K562 (cell line): ENCODE measurements around the gene GALNT12. TPM values are rescaled to one million over a fixed set of nuclear protein-coding genes. Genes with fewer than 3 reads are reported as not detected.

Experiments
- ARID2 ChIP-seq: fragments of 450-650 bp; IDR thresholded peaks from 2 replicates; pipeline ENCODE4 v1.6.1; 2017; ENCODE audit warnings: antibody characterized with exemption, mild to moderate bottlenecking
- BRD9 ChIP-seq: fragments of 450-650 bp; IDR thresholded peaks from 2 replicates; pipeline ENCODE4 v1.6.1; 2018; ENCODE audit warnings: low read depth; ENCODE audit not compliant: partially characterized antibody
- CREM ChIP-seq: IDR thresholded peaks from 2 replicates; pipeline ENCODE4 v1.6.1; 2014; ENCODE audit warnings: antibody characterized with exemption, low read depth
- DDX20 ChIP-seq: fragments of 450-650 bp; IDR thresholded peaks from 2 replicates; pipeline ENCODE4 v1.6.1; 2016; ENCODE audit warnings: missing genetic modification characterization, low read depth, mild to moderate bottlenecking, missing compliant biosample characterization, moderate library complexity
- E2F8 ChIP-seq: fragments of 450-650 bp; IDR thresholded peaks from 2 replicates; pipeline ENCODE4 v1.7.1; 2018; ENCODE audit warnings: mild to moderate bottlenecking, low read depth; ENCODE audit not compliant: partially characterized antibody
- FOXA1 ChIP-seq: fragments of 450-650 bp; IDR thresholded peaks from 2 replicates; pipeline ENCODE4 v1.6.1; 2016; ENCODE audit warnings: mild to moderate bottlenecking, borderline replicate concordance
- FOXJ3 ChIP-seq: sonication (generic); formaldehyde crosslinking; IDR thresholded peaks from 2 replicates; pipeline ENCODE4 v1.4.0; 2020; ENCODE audit warnings: mild to moderate bottlenecking, missing genetic modification reagents
- FOXK1 ChIP-seq: sonication (generic); formaldehyde crosslinking; IDR thresholded peaks from 2 replicates; pipeline ENCODE4 v1.8.0; 2022; ENCODE audit warnings: missing genetic modification reagents, mild to moderate bottlenecking, borderline replicate concordance
- FOXP4 ChIP-seq: sonication (generic); formaldehyde crosslinking; IDR thresholded peaks from 2 replicates; pipeline ENCODE4 v1.8.0; 2022; ENCODE audit warnings: mild to moderate bottlenecking, missing genetic modification reagents, borderline replicate concordance
- JUND ChIP-seq, 2 experiments: IDR thresholded peaks; 2 replicates in 1 of 2; 3 replicates in 1 of 2; pipeline ENCODE4 v1.6.1; 2011; ENCODE audit warnings: borderline replicate concordance in 2 of 2, low read depth in 2 of 2, low read length in 2 of 2, improper control_type of control experiment in 1 of 2, missing biosample characterization in 1 of 2, missing genetic modification characterization in 1 of 2, missing genetic modification reagents in 1 of 2
- MXI1 ChIP-seq: IDR thresholded peaks from 2 replicates; pipeline ENCODE4 v1.6.1; 2011; ENCODE audit warnings: low read depth, mild to moderate bottlenecking, improper control_type of control experiment, low read length
- SMAD4 ChIP-seq: fragments of 250-450 bp; sonication (Bioruptor Pico); conservative IDR thresholded peaks from 2 replicates; pipeline ENCODE4 v1.8.0; 2021; ENCODE audit warnings: inconsistent platforms, mild to moderate bottlenecking, moderate library complexity
- SMC3 ChIP-seq: conservative IDR thresholded peaks from 2 replicates; pipeline ENCODE4 v1.6.1; 2011; ENCODE audit warnings: low read depth, low read length, improper control_type of control experiment; ENCODE audit not compliant: insufficient read depth
- SNRNP70 ChIP-seq: fragments of 200-400 bp; formaldehyde crosslinking; optimal IDR thresholded peaks from 2 replicates; pipeline ENCODE3; 2017; ENCODE audit warnings: low read depth, low read length
- SREBF1 ChIP-seq: fragments of 150-350 bp; IDR thresholded peaks from 2 replicates; pipeline ENCODE4 v1.6.1; 2014; ENCODE audit warnings: antibody characterized with exemption, low read depth, low read length, borderline replicate concordance
- TCF3 ChIP-seq: sonication (generic); formaldehyde crosslinking; IDR thresholded peaks from 2 replicates; pipeline ENCODE4 v1.4.0; 2020; ENCODE audit warnings: mild to moderate bottlenecking, missing genetic modification reagents
- TEAD1 ChIP-seq, 2 experiments: fragments of 450-650 bp in 1 of 2; sonication (generic) in 1 of 2; formaldehyde crosslinking; IDR thresholded peaks; 2 replicates each; pipeline versions ENCODE4 v1.4.0 to v1.8.0; 2020 to 2022; ENCODE audit warnings: mild to moderate bottlenecking in 2 of 2, missing genetic modification reagents in 1 of 2
- TSC22D4 ChIP-seq: fragments of 450-650 bp; IDR thresholded peaks from 2 replicates; pipeline ENCODE4 v1.6.1; 2016; ENCODE audit warnings: missing genetic modification characterization, missing biosample characterization, control low read depth
- ZNF398 ChIP-seq: fragments of 250-450 bp; sonication (Bioruptor Pico); IDR thresholded peaks from 2 replicates; pipeline ENCODE4 v1.8.0; 2021; ENCODE audit warnings: moderate library complexity, mild to moderate bottlenecking, inconsistent platforms
- ZNF41 ChIP-seq: fragments of 250-450 bp; sonication (Bioruptor Pico); conservative IDR thresholded peaks from 2 replicates; pipeline ENCODE4 v1.4.0; 2020; ENCODE audit warnings: mild to moderate bottlenecking
- polyA plus RNA-seq, 8 experiments: library from polyadenylated mRNA; depleted of rRNA in 4 of 8; stranded (reverse) in 5 of 8; unstranded in 3 of 8; fragments of >200 nt; fragmentation: Nextera tagmentation in 2 of 8; fragmentation: Illumina TruSeq in 1 of 8; extraction: Ambion mirVana in 2 of 8; extraction: Trizol in 1 of 8; gene quantifications; 2 replicates each; pipeline versions ENCODE4 v1.2.1 to v1.2.3, GENCODE V29; 2011 to 2014; ENCODE audit warnings: inconsistent platforms in 1 of 8, missing spikeins in 1 of 8
- total RNA-seq, 7 experiments: library from RNA; depleted of rRNA in 6 of 7; stranded (reverse); fragments of >200 nt in 6 of 7; fragmentation: Illumina TruSeq in 2 of 7; extraction: Trizol in 2 of 7; gene quantifications; 2 replicates each; pipeline versions ENCODE4 v1.2.1 to v1.2.3, GENCODE V29; 2011 to 2021; ENCODE audit warnings: low replicate concordance in 1 of 7

The GALNT12 gene
- total and polyA plus RNA-seq, 9 of the 15 experiments (the other 6 are each of a cell fraction or from before 2014, with no cell fraction given), result 29.7 to 82.9 (median 44.2) TPM

GRCh38 chr9:98833090-98833956 lies 25.9 kb downstream of the GALNT12 start (continued):
- TF ChIP-seq ZNF398 (CRISPR knock-in tag) (no peak), TEAD1 (CRISPR knock-in tag; IDR thresholded peaks at IDR 0.05) (peak; percentile 20 to 60; a peak in 1 of 4 replicates), SMAD4 (peak; percentile 83), SNRNP70 (no peak), FOXA1 (no peak), BRD9 (peak; percentile 74), SMC3 (no peak), ARID2 (no peak), MXI1 (peak; percentile 41; the same call in 1 of the 2 replicates), SREBF1 (no peak), TSC22D4 (no peak), FOXK1 (CRISPR knock-in tag) (no peak), JUND (IDR thresholded peaks at IDR 0.05; ENCODE audit: borderline replicate concordance, low read depth, low read length) (peak; percentile 66), JUND (tag; IDR thresholded peaks at IDR 0.05; ENCODE audit: borderline replicate concordance, low read depth, low read length) (peak; percentile 77; the same call in 1 of the 3 replicates), FOXJ3 (CRISPR knock-in tag) (no peak), ZNF41 (CRISPR knock-in tag) (no peak), DDX20 (tag) (peak; percentile 57; the same call in 1 of the 2 replicates), FOXP4 (peak; percentile 92), TCF3 (CRISPR knock-in tag) (peak; percentile 80), E2F8 (no peak), CREM (0 out of 2 replicates have a peak, but pooled peaks have one; percentile 48)
